ENCODE results near the gene DNAJC17. TPM values are rescaled to one million over a fixed set of nuclear protein-coding genes. Genes with fewer than 3 reads are reported as not detected.

DNAJC17 gene
- total RNA-seq, 1 donor from 2014 or later, result 21.1 TPM

DNA sequence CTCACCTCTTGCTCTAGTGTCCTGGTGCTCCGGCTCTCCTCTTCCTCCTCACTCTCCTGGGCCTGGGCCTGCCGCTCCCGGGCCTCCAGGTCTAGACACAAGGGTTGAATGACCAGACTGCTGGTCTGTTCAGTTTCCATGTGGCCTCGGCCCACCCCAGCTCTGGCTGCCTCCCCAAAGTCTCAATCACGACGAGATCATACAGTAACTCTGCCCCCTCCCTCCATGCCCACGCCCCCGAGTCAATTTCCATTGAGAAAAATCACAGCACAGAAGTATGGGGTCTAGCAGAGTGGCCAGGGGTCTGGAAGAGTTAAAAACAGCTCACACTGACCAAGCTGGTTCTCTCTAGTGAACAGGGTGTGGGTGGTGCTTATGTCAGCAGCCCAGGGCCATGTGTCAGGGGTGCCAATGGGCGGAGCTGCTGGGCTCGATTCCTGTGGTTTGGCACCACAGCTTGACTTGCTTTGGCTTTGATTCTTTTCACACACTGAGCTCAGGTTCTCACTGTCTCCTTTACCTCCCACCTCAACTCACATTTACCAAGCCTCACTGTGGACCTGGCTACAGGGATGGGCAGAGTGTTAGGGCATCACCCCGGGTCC lies 30.6 kb downstream of the DNAJC17 start:
- peak; percentile 99 for FAIRE-seq
- DNase-seq (ENCODE audit: low read depth), result peak; percentile 89
- Histone ChIP-seq H3K27me3 (ENCODE audit: control insufficient read depth, insufficient read depth, low read length) (no peaks in the 10 kb centered on the region), H3K4me3 (ENCODE audit: low read depth, low read length) (no peak overlapping the region), H3K36me3 (ENCODE audit: control insufficient read depth, insufficient read depth, low read length) (peaks cover 36% of the 10 kb centered on the region)
- TF ChIP-seq, protein P1, sequence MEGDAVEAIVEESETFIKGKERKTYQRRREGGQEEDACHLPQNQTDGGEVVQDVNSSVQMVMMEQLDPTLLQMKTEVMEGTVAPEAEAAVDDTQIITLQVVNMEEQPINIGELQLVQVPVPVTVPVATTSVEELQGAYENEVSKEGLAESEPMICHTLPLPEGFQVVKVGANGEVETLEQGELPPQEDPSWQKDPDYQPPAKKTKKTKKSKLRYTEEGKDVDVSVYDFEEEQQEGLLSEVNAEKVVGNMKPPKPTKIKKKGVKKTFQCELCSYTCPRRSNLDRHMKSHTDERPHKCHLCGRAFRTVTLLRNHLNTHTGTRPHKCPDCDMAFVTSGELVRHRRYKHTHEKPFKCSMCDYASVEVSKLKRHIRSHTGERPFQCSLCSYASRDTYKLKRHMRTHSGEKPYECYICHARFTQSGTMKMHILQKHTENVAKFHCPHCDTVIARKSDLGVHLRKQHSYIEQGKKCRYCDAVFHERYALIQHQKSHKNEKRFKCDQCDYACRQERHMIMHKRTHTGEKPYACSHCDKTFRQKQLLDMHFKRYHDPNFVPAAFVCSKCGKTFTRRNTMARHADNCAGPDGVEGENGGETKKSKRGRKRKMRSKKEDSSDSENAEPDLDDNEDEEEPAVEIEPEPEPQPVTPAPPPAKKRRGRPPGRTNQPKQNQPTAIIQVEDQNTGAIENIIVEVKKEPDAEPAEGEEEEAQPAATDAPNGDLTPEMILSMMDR (IDR thresholded peaks at IDR 0.05; ENCODE audit: insufficient read depth, low read length, severe bottlenecking), result no peak

DNA sequence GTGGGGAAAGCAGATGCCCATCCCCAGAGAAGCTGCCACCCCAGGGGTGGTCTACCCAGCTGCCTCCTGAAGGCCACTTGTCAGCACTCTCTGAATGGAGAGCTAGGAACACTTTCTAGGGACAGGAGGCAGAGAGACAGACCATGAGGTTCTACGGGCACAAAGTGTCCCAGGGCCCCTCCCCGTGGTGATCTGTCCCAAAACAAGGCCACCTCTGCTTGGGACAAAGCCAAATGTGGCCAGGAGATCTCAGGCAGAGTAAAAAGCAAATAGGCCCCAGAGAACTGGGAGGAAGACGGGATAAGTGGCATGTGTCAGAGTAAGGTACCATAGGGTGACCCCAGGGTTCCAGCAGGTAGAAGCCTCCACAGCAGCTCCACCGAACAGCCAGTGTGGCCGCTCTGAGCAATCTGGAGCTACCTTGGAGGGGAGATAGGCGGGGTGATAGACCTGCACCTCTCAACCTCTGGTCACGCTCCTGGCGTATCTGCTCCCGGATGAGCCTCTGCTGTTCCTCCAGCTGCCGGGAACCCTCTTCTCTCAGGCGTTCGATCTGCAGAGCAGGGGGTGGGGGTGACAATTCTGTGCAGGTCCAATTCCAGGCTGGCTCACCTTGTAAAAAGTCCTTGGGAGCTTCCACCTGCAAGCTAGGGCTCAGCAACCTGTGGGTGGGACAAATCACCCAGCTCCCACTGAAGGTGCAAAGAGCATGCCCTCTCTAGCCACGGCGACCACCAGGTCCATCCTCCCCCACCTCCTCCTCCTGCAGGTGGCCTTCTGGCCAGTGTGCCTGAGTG lies 31.3 kb downstream of the DNAJC17 start:
- FAIRE-seq (no peak), DNase-seq (ENCODE audit: low read depth) (no peak)
- Histone ChIP-seq H3K27me3 (ENCODE audit: control insufficient read depth, insufficient read depth, low read length) (no peaks in the 10 kb centered on the region), H3K4me3 (ENCODE audit: low read depth, low read length) (no peak overlapping the region), H3K36me3 (ENCODE audit: control insufficient read depth, insufficient read depth, low read length) (peaks cover 37% of the 10 kb centered on the region)
- TF ChIP-seq, protein P1 (IDR thresholded peaks at IDR 0.05; ENCODE audit: insufficient read depth, low read length, severe bottlenecking), result no peak

DNA sequence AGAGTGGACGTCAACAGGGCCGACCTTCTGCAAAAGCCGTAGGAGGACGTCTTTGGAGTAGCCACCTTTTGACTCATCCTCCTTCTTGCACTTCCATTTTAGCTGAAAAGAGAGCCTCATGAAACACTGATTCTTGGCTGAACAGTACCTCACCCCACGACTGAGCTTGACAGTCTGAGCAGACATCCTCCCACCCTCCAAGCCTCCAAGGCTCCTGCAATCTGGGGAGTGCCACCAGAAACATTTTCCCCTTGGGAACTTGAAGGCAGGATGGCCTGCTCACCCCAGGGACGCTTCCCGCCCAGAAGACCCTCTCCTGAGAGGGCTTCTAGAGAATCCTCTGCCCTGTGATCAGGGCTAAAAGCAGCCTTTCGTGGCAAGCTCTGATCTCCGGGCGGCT lies 32.3 kb downstream of the DNAJC17 start:
- Histone ChIP-seq H3K36me3 (ENCODE audit: control insufficient read depth, insufficient read depth, low read length) (peaks cover 36% of the 10 kb centered on the region), H3K4me3 (ENCODE audit: low read depth, low read length) (no peak overlapping the region), H3K27me3 (ENCODE audit: control insufficient read depth, insufficient read depth, low read length) (no peaks in the 10 kb centered on the region)
- TF ChIP-seq, protein P1 (IDR thresholded peaks at IDR 0.05; ENCODE audit: insufficient read depth, low read length, severe bottlenecking), result no peak
- no peak for DNase-seq (ENCODE audit: low read depth)
- FAIRE-seq, result peak; percentile 32

DNA sequence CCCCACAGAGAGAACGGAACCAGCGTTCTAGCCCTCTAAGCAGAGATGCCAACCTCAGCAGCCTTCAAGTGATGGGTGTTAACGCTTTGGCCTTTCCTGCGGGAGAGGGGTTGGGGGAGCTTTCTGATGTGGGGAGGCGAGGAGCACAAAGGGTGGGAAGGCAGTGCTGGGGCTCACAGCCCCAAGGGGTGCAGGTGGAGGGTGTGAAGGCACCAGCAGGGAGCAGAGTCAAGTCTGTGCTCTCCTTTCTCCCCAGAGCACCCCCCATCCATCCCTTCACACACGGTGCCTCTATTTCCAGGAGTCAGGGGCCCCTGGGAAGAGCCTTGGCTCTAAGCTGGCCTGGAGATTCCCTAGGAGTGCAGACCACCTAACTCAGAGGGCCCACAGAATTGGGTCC lies 33.4 kb downstream of the DNAJC17 start:
- H3K27me3 ChIP-seq (ENCODE audit: control insufficient read depth, insufficient read depth, low read length), result no peaks in the 10 kb centered on the region
- TF ChIP-seq, protein P1 (IDR thresholded peaks at IDR 0.05; ENCODE audit: insufficient read depth, low read length, severe bottlenecking), result no peak
- no peak for FAIRE-seq
- no peak for DNase-seq (ENCODE audit: low read depth)
- no peak overlapping the region for H3K4me3 ChIP-seq (ENCODE audit: low read depth, low read length)
- H3K36me3 ChIP-seq (ENCODE audit: control insufficient read depth, insufficient read depth, low read length), result peaks cover 27% of the 10 kb centered on the region

DNA sequence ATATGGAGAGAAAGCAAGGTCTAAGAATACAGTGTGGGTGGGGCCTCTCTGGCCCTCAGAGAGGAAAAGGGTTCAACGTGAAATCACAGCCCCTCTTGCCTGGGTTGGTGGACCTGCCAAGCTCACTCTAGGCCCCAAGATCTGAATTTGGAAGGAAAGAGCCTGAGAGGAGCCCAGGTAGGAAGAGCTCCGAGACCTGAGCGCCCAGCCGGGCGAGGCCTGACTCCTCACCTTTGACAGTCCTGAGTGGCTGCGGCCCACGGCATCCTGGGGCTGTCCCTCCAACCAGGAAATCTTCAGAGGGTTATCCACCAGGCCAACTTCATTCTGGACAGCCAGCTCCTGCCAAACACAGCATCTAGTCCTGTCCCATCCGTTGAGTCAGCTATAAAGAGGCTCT lies 33.8 kb downstream of the DNAJC17 start:
- Histone ChIP-seq H3K4me3 (ENCODE audit: low read depth, low read length) (no peak overlapping the region), H3K36me3 (ENCODE audit: control insufficient read depth, insufficient read depth, low read length) (peaks cover 26% of the 10 kb centered on the region), H3K27me3 (ENCODE audit: control insufficient read depth, insufficient read depth, low read length) (no peaks in the 10 kb centered on the region)
- TF ChIP-seq, protein P1 (IDR thresholded peaks at IDR 0.05; ENCODE audit: insufficient read depth, low read length, severe bottlenecking), result no peak
- FAIRE-seq (no peak), DNase-seq (ENCODE audit: low read depth) (no peak)
